Lower leg skin (tissue), 4 donors: ENCODE results near the gene KCMF1. TPM values are rescaled to one million over a fixed set of nuclear protein-coding genes. Genes with fewer than 3 reads are reported as not detected.
A peak's percentile ranks its signal among the peaks of the same experiment; 100 is the strongest.

Experiments used
- DNase-seq, 2 donors: peaks; one replicate each; pipeline ENCODE4 v3.0.0-alpha.2; 2019; ENCODE audit warnings: low spot score in 2 of 2
- H3K4me3 ChIP-seq: fragments of 200-600 bp; sonication (generic); 2 replicates; pipeline ENCODE4 v1.5.1; 2017; ENCODE audit warnings: mild to moderate bottlenecking, low read depth; ENCODE audit not compliant: poor library complexity, severe bottlenecking
- CTCF ChIP-seq, 3 donors: fragments of 450-650 bp; IDR thresholded peaks; one replicate each; pipeline ENCODE4 v1.5.1; 2016; ENCODE audit warnings: antibody characterized with exemption in 3 of 3, mild to moderate bottlenecking in 3 of 3, moderate library complexity in 2 of 3
- POLR2A ChIP-seq, 2 donors: fragments of 450-650 bp; IDR thresholded peaks; one replicate each; pipeline ENCODE4 v1.6.1; 2016 to 2017; ENCODE audit warnings: antibody characterized with exemption in 2 of 2, mild to moderate bottlenecking in 1 of 2, moderate library complexity in 1 of 2
- WGBS, 2 donors: methylation state at CpG; one replicate each; pipeline ENCODE4 v1.1.5; 2018; 5-methylcytosine and 5-hydroxymethylcytosine counted together
- intact Hi-C: fragments of 100-400 bp; cut with DNase I; formaldehyde crosslinking; loops from one replicate; pipeline ENCODE4 v1.15.0; 2023; ENCODE audit warnings: low total_unique reads
- total RNA-seq, 4 donors: library from RNA; depleted of rRNA; stranded (reverse); fragments of >200 nt; gene quantifications; one replicate each; pipeline ENCODE4 v1.1.0, GENCODE V29; 2016

Gene KCMF1
- total RNA-seq, 4 donors from 2014 or later = 35.2 to 51.7 (median 39.9) TPM

DNA sequence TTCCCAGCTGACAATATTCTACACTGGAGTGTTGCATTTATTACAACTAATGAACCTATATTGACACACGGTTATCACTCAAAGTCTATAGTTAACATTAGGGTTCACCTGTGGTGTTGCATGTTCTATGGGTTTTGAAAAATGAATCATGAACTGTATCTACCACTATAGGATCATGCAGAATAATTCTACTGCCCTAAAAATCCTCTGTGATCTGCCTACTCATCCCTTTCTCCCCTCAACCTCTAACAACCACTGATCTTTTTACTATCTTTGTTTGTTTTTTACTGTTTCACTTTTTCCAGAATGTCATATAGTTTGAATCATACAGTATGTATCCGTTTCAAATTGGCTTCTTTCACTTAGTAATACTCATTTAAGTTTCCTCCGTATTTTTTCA is 114.6 kb downstream of the KCMF1 start:
- WGBS, 2 donors = 74 to 78% methylated on average over 3 of the region's 3 CpGs
- intact Hi-C loops = no loop called here
- no peak for DNase-seq
- no peak overlapping the region for H3K4me3 ChIP-seq
- TF ChIP-seq POLR2A (IDR thresholded peaks at IDR 0.05) = no peak
- no peak for TF ChIP-seq CTCF (IDR thresholded peaks at IDR 0.05)

GRCh38 chr2:85087541-85087940 is 116.6 kb downstream of the KCMF1 start:
- TF ChIP-seq POLR2A (IDR thresholded peaks at IDR 0.05) (no peak), CTCF (IDR thresholded peaks at IDR 0.05) (no peak)
- H3K4me3 ChIP-seq = no peak overlapping the region
- 74 to 79% methylated on average over 5 of the region's 5 CpGs for WGBS, 2 donors
- DNase-seq = no peak
- intact Hi-C loops = no loop called here

DNA sequence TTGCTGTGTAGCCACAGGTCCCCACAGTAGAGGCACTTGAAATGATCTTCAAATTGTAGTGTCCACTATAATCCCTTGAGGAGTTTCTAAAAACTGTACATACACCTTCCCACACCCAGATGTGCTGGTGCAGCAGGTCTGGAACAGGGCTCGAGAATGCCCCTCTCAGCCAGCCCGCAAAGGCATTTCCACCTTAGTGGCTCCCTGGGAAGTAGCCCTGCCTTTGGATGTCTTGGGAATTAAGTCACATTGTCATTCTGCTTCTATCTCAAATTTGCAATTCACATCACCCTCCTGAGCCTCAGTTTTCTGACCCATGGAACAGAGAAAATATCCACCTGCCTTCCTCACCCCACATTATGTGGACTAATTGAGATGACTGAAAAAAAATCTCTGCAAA is 118.0 kb downstream of the KCMF1 start:
- no peak for DNase-seq
- intact Hi-C loops = no loop called here
- 94 to 100% methylated on average over 2 of the region's 2 CpGs for WGBS, 2 donors
- no peak overlapping the region for H3K4me3 ChIP-seq
- TF ChIP-seq POLR2A (IDR thresholded peaks at IDR 0.05) (no peak), CTCF (IDR thresholded peaks at IDR 0.05) (no peak)

DNA sequence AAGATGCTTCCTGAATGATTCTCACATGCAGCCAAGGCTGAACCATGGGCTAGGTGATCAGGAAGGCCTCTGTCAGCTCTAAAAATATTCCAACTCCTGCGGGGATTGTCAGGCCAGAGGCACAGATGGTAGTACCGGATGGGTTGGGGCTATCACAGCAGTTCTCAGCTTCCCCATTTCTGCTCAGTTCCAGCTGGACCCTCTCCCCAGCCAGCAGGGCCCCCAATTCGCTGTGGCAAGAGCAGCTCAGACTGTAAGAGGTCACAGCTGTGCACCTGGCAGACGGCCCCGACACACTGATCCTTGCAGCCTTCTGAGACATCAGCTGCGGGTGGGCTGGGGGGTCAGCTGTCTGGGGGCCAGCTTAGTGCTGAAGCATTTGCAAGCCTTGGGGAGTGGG is 118.6 kb downstream of the KCMF1 start:
- 51 to 71% methylated on average over 6 of the region's 6 CpGs for WGBS, 2 donors
- TF ChIP-seq CTCF (IDR thresholded peaks at IDR 0.05) (no peak), POLR2A (IDR thresholded peaks at IDR 0.05) (no peak)
- no peak for DNase-seq
- H3K4me3 ChIP-seq = no peak overlapping the region
- intact Hi-C loops = no loop called here

- TF ChIP-seq CTCF (IDR thresholded peaks at IDR 0.05) (no peak), POLR2A (IDR thresholded peaks at IDR 0.05) (no peak)
- DNase-seq = peak in 1 of 2 donors; percentile 21
- WGBS, 2 donors = 41 to 50% methylated on average over 2 of the region's 2 CpGs
- intact Hi-C loops = no loop called here
- no peak overlapping the region for H3K4me3 ChIP-seq
Measured at GRCh38 chr2:85091838-85092237, 120.9 kb downstream of the KCMF1 start.

DNA sequence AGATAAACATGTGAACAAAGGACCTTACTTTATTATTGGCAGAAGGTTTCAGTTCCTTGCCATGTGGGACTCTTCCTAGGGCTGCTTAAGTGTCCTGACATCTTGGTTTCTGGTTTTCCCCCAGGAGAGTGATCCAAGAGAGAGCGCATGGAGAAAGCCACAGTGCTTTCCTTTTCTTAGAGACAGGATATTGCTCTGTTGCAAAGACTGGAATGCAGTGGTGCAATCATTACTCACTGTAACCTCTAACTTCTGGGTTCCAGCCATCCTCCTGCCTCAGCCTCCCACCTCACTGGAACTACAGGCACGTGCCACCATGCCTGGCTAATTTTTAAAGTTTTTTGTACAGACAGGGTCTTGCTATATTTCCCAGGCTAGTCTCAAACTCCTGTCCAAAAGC is 124.1 kb downstream of the KCMF1 start:
- intact Hi-C loops = no loop called here
- H3K4me3 ChIP-seq = no peak overlapping the region
- DNase-seq = no peak
- WGBS, 2 donors = 81% methylated on average over 2 of the region's 2 CpGs
- TF ChIP-seq POLR2A (IDR thresholded peaks at IDR 0.05) (no peak), CTCF (IDR thresholded peaks at IDR 0.05) (no peak)
